Measurements from ENCODE around the gene INCENP. TPM values are rescaled to one million over a fixed set of nuclear protein-coding genes. Genes with fewer than 3 reads are reported as not detected.

INCENP gene
- total RNA-seq, 1 donor from 2014 or later = 11.6 TPM

Other genes with a start within 250 kb of the INCENP start
- gene FADS3, start 232.5 kb upstream of the INCENP start, total RNA-seq = 69.7 TPM
- 11.1 TPM for gene RAB3IL1, start 206.4 kb upstream of the INCENP start, total RNA-seq
- gene BEST1, start 173.7 kb upstream of the INCENP start, total RNA-seq = 1.1 TPM
- gene FTH1, start 156.4 kb upstream of the INCENP start, total RNA-seq = 2,305 TPM
- gene SCGB1D1, start 66.2 kb downstream of the INCENP start, total RNA-seq = not detected
- gene SCGB2A1, start 84.7 kb downstream of the INCENP start, total RNA-seq = not detected
- gene SCGB1D2, start 118.2 kb downstream of the INCENP start, total RNA-seq = 4.0 TPM
- not detected for gene SCGB2A2, start 146.1 kb downstream of the INCENP start, total RNA-seq
- gene SCGB1D4, start 175.1 kb downstream of the INCENP start, total RNA-seq = not detected
- 3.1 TPM for gene ASRGL1, start 213.4 kb downstream of the INCENP start, total RNA-seq

Measured in left ventricle myocardium superior (tissue), 1 donor.